ENCODE results near the gene NEO1. TPM values are rescaled to one million over a fixed set of nuclear protein-coding genes. Genes with fewer than 3 reads are reported as not detected.

Gene NEO1
- polyA plus RNA-seq, 1 donor from 2014 or later, result 57.0 TPM

DNA sequence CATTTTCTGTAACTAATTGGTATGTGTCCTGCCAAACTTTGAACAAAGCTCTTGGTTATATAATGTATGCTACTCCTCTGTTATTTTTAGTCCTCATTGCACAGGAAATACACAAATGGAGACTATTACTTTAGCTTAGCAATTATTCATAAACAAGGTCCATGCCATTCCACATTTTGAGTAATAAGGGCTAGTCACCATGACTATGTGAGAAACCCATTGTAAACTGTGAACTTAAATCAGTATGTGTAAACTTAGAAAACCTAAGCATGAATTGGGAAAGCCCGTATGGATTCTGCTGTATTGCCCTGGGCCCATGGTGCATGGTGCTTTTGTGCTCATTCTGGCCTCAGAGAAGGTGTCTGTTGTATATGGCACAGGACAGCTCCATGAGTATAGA lies 216.2 kb downstream of the NEO1 start:
- Histone ChIP-seq H3K9ac (ENCODE audit: low read length) (no peak overlapping the region), H3K9me2 (ENCODE audit: insufficient read depth, low read length) (no peaks in the 10 kb centered on the region), H3K79me2 (replicated peaks; ENCODE audit: insufficient read depth, low read length) (no peaks in the 10 kb centered on the region), H3K4me3 (ENCODE audit: low read length) (no peak overlapping the region), H3K4me2 (ENCODE audit: low read length) (no peak overlapping the region), H3K9me3 (ENCODE audit: low read length) (no peaks in the 10 kb centered on the region), H3K36me3 (ENCODE audit: insufficient read depth, low read length) (peaks cover 6% of the 10 kb centered on the region), H2AFZ (ENCODE audit: low read depth, low read length) (no peak overlapping the region), H4K20me1 (ENCODE audit: insufficient read depth) (no peaks in the 10 kb centered on the region), H3K27ac (ENCODE audit: low read length) (no peak overlapping the region), H3K27me3 (ENCODE audit: insufficient read depth, low read depth, low read length) (no peaks in the 10 kb centered on the region), H3F3A (ENCODE audit: insufficient read depth, low read length, poor library complexity, severe bottlenecking) (no peaks in the 10 kb centered on the region)
- TF ChIP-seq TAF1 (IDR thresholded peaks at IDR 0.05; ENCODE audit: low read depth), result no peak
- TF ChIP-seq, protein P1, sequence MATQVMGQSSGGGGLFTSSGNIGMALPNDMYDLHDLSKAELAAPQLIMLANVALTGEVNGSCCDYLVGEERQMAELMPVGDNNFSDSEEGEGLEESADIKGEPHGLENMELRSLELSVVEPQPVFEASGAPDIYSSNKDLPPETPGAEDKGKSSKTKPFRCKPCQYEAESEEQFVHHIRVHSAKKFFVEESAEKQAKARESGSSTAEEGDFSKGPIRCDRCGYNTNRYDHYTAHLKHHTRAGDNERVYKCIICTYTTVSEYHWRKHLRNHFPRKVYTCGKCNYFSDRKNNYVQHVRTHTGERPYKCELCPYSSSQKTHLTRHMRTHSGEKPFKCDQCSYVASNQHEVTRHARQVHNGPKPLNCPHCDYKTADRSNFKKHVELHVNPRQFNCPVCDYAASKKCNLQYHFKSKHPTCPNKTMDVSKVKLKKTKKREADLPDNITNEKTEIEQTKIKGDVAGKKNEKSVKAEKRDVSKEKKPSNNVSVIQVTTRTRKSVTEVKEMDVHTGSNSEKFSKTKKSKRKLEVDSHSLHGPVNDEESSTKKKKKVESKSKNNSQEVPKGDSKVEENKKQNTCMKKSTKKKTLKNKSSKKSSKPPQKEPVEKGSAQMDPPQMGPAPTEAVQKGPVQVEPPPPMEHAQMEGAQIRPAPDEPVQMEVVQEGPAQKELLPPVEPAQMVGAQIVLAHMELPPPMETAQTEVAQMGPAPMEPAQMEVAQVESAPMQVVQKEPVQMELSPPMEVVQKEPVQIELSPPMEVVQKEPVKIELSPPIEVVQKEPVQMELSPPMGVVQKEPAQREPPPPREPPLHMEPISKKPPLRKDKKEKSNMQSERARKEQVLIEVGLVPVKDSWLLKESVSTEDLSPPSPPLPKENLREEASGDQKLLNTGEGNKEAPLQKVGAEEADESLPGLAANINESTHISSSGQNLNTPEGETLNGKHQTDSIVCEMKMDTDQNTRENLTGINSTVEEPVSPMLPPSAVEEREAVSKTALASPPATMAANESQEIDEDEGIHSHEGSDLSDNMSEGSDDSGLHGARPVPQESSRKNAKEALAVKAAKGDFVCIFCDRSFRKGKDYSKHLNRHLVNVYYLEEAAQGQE (IDR thresholded peaks at IDR 0.05; ENCODE audit: borderline replicate concordance), result no peak

DNA sequence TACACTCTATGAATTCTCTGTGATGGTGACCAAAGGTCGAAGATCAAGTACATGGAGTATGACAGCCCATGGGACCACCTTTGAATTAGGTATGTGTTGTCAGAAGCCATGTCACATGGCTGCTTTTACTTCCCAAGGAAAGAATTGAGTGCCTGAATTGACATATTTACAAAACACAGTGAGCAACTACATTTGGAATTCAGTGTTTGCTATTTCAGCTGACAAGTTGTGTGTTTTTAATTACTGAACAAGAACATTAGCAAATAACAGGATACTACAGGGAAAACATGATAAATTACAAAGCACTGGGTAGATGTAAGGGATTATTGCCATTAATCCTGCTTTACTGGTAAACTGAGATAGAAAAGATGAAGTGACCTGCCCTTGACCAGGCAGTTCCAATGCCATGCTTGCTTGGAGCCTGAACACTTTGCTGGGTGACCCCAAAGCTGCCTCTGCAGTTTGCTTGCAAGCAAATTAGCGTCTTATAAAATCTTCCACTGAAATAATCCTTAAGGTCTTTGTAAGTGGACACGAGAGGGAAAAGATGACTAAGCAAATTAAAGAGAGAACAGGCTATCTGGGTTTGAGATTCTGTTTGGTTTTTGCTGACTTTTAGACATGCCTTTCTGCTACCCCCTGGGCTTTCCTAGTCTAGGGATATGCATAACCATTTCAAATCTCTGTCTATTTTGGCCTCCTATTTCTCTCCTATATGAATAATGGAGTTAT lies 218.3 kb downstream of the NEO1 start:
- no peaks in the 10 kb centered on the region for H3K27me3 ChIP-seq (ENCODE audit: insufficient read depth, low read depth, low read length)
- no peak overlapping the region for H2AFZ ChIP-seq (ENCODE audit: low read depth, low read length)
- H3K4me2 ChIP-seq (ENCODE audit: low read length), result no peak overlapping the region
- H3K9me2 ChIP-seq (ENCODE audit: insufficient read depth, low read length), result no peaks in the 10 kb centered on the region
- no peak overlapping the region for H3K9ac ChIP-seq (ENCODE audit: low read length)
- H3K4me3 ChIP-seq (ENCODE audit: low read length), result no peak overlapping the region
- peaks cover 6% of the 10 kb centered on the region for H3K36me3 ChIP-seq (ENCODE audit: insufficient read depth, low read length)
- no peaks in the 10 kb centered on the region for H3K79me2 ChIP-seq (replicated peaks; ENCODE audit: insufficient read depth, low read length)
- no peak for TF ChIP-seq EZH2 (IDR thresholded peaks at IDR 0.05; ENCODE audit: borderline replicate concordance, insufficient read depth, low read length, poor library complexity, severe bottlenecking)
- TF ChIP-seq, protein P1 (IDR thresholded peaks at IDR 0.05; ENCODE audit: borderline replicate concordance), result no peak
- TF ChIP-seq EP300 (conservative IDR thresholded peaks at IDR 0.05; ENCODE audit: poor library complexity, severe bottlenecking), result no peak
- no peak for TF ChIP-seq MXI1 (conservative IDR thresholded peaks at IDR 0.05; ENCODE audit: poor library complexity, severe bottlenecking)
- TF ChIP-seq SMC3 (conservative IDR thresholded peaks at IDR 0.05; ENCODE audit: poor library complexity), result no peak
- TF ChIP-seq POLR2AphosphoS5 (IDR thresholded peaks at IDR 0.05), result no peak
- no peak for TF ChIP-seq RAD21 (conservative IDR thresholded peaks at IDR 0.05)
- TF ChIP-seq, protein P2, sequence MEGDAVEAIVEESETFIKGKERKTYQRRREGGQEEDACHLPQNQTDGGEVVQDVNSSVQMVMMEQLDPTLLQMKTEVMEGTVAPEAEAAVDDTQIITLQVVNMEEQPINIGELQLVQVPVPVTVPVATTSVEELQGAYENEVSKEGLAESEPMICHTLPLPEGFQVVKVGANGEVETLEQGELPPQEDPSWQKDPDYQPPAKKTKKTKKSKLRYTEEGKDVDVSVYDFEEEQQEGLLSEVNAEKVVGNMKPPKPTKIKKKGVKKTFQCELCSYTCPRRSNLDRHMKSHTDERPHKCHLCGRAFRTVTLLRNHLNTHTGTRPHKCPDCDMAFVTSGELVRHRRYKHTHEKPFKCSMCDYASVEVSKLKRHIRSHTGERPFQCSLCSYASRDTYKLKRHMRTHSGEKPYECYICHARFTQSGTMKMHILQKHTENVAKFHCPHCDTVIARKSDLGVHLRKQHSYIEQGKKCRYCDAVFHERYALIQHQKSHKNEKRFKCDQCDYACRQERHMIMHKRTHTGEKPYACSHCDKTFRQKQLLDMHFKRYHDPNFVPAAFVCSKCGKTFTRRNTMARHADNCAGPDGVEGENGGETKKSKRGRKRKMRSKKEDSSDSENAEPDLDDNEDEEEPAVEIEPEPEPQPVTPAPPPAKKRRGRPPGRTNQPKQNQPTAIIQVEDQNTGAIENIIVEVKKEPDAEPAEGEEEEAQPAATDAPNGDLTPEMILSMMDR (IDR thresholded peaks at IDR 0.05; ENCODE audit: poor library complexity, severe bottlenecking), result no peak
- no peak for TF ChIP-seq TAF1 (IDR thresholded peaks at IDR 0.05; ENCODE audit: low read depth)
- no peak overlapping the region for H3K27ac ChIP-seq (ENCODE audit: low read length)
- H3F3A ChIP-seq (ENCODE audit: insufficient read depth, low read length, poor library complexity, severe bottlenecking), result no peaks in the 10 kb centered on the region
- no peaks in the 10 kb centered on the region for H4K20me1 ChIP-seq (ENCODE audit: insufficient read depth)
- no peaks in the 10 kb centered on the region for H3K9me3 ChIP-seq (ENCODE audit: low read length)

All from neural cell (in vitro differentiated cells).